ENCODE measurements around the gene WDR88.

WDR88 gene

DNA sequence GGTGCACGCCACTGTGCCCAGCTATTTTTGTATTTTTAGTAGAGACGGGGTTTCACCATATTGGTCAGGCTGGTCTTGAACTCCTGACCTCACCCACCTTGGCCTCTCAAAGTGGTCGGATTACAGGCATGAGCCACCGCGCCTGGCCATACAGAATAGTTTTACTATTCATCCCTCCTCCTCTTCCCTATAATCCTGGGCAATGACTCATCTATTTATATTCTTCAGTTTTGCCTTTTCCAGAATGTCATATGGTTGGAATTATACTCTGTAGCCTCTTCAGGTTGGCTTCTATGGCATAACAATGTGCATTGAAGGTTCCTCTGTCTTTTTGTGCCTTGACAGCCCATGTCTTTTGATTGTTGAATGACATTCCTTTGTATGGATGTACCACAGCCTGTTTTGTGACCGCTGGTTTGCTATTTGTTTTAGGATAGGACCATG lies 40.0 kb downstream of the WDR88 start:
- Histone ChIP-seq H3F3A (ENCODE audit: control insufficient read depth, insufficient read depth) (no peaks in the 10 kb centered on the region), H3K9me3 (ENCODE audit: control insufficient read depth, insufficient read depth, low read length) (no peaks in the 10 kb centered on the region), H3K27me3 (ENCODE audit: control insufficient read depth, low read length) (no peaks in the 10 kb centered on the region), H3K4me3 (ENCODE audit: low read length) (no peak overlapping the region), H3K4me1 (ENCODE audit: control insufficient read depth, low read length) (peaks cover 7% of the 10 kb centered on the region), H3K27ac (ENCODE audit: low read depth, low read length) (no peak overlapping the region), H4K20me1 (ENCODE audit: control insufficient read depth, insufficient read depth, low read depth, low read length) (no peaks in the 10 kb centered on the region), H3K79me2 (ENCODE audit: control insufficient read depth, low read length) (peaks cover 19% of the 10 kb centered on the region), H3K9me2 (replicated peaks; ENCODE audit: control insufficient read depth, low read length) (no peaks in the 10 kb centered on the region), H3K36me3 (ENCODE audit: control insufficient read depth, low read length) (peaks cover 5% of the 10 kb centered on the region; the same call in 1 of the 2 replicates), H3K4me2 (ENCODE audit: low read length) (no peak overlapping the region)
- TF ChIP-seq, protein P1, sequence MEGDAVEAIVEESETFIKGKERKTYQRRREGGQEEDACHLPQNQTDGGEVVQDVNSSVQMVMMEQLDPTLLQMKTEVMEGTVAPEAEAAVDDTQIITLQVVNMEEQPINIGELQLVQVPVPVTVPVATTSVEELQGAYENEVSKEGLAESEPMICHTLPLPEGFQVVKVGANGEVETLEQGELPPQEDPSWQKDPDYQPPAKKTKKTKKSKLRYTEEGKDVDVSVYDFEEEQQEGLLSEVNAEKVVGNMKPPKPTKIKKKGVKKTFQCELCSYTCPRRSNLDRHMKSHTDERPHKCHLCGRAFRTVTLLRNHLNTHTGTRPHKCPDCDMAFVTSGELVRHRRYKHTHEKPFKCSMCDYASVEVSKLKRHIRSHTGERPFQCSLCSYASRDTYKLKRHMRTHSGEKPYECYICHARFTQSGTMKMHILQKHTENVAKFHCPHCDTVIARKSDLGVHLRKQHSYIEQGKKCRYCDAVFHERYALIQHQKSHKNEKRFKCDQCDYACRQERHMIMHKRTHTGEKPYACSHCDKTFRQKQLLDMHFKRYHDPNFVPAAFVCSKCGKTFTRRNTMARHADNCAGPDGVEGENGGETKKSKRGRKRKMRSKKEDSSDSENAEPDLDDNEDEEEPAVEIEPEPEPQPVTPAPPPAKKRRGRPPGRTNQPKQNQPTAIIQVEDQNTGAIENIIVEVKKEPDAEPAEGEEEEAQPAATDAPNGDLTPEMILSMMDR (IDR thresholded peaks at IDR 0.05; ENCODE audit: low read depth, low read length, poor library complexity, severe bottlenecking), result no peak
- TF ChIP-seq EZH2phosphoT487 (IDR thresholded peaks at IDR 0.05; ENCODE audit: borderline replicate concordance, low read length), result no peak

- Histone ChIP-seq H3K4me3 (ENCODE audit: low read length) (no peak overlapping the region), H3K9me2 (replicated peaks; ENCODE audit: control insufficient read depth, low read length) (no peaks in the 10 kb centered on the region), H3K9me3 (ENCODE audit: control insufficient read depth, insufficient read depth, low read length) (no peaks in the 10 kb centered on the region), H3K36me3 (ENCODE audit: control insufficient read depth, low read length) (peaks cover 5% of the 10 kb centered on the region; the same call in 1 of the 2 replicates), H4K20me1 (ENCODE audit: control insufficient read depth, insufficient read depth, low read depth, low read length) (no peaks in the 10 kb centered on the region), H3K4me1 (ENCODE audit: control insufficient read depth, low read length) (peaks cover 16% of the 10 kb centered on the region), H3K27ac (ENCODE audit: low read depth, low read length) (no peak overlapping the region), H3F3A (ENCODE audit: control insufficient read depth, insufficient read depth) (peaks cover 6% of the 10 kb centered on the region; the same call in 1 of the 2 replicates), H3K4me2 (ENCODE audit: low read length) (peak overlapping the region; percentile 16; the same call in 1 of the 2 replicates), H3K79me2 (ENCODE audit: control insufficient read depth, low read length) (peaks cover 19% of the 10 kb centered on the region), H3K27me3 (ENCODE audit: control insufficient read depth, low read length) (no peaks in the 10 kb centered on the region)
- no peak for TF ChIP-seq EZH2phosphoT487 (IDR thresholded peaks at IDR 0.05; ENCODE audit: borderline replicate concordance, low read length)
- TF ChIP-seq, protein P1 (IDR thresholded peaks at IDR 0.05; ENCODE audit: low read depth, low read length, poor library complexity, severe bottlenecking), result no peak
These were observed 42.3 kb downstream of the WDR88 start for GRCh38 chr19:33174186-33174585.

DNA sequence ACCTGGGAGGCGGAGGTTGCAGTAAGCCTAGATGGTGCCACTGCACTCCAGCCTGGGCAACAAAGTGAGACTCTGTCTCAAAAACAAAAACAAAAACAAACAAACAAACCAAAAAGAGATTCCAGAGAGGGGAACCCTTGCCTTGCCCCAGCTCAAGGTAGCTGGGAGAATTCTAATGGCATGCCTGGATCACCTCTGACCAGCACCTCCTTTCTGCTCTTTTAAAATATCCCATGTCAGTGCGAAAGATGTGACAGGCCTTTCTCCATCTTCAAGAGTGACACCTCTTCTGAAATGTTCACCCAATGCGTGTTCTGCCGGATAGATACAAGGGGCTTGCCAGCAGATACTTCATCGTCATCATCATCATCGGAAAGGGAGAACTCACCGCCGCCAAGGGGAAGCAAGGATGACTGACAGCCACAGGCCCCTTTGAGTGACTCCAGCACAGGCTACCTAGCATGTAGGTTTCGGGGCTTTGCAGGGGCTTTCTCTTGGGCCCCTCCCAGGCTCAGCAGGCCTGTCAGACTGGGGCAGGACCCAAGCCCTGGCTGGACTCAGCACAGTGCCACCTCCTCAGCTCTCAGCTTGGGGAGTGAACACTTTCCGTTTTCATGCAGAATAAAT lies 43.4 kb downstream of the WDR88 start:
- Histone ChIP-seq H3F3A (ENCODE audit: control insufficient read depth, insufficient read depth) (peaks cover 6% of the 10 kb centered on the region; the same call in 1 of the 2 replicates), H3K27me3 (ENCODE audit: control insufficient read depth, low read length) (no peaks in the 10 kb centered on the region), H3K4me1 (ENCODE audit: control insufficient read depth, low read length) (peaks cover 16% of the 10 kb centered on the region), H3K9me3 (ENCODE audit: control insufficient read depth, insufficient read depth, low read length) (no peaks in the 10 kb centered on the region), H3K9me2 (replicated peaks; ENCODE audit: control insufficient read depth, low read length) (no peaks in the 10 kb centered on the region), H4K20me1 (ENCODE audit: control insufficient read depth, insufficient read depth, low read depth, low read length) (no peaks in the 10 kb centered on the region), H3K4me2 (ENCODE audit: low read length) (peak overlapping the region; percentile 85), H3K36me3 (ENCODE audit: control insufficient read depth, low read length) (peaks cover 5% of the 10 kb centered on the region; the same call in 1 of the 2 replicates), H3K27ac (ENCODE audit: low read depth, low read length) (no peak overlapping the region), H3K4me3 (ENCODE audit: low read length) (peak overlapping the region; percentile 86), H3K79me2 (ENCODE audit: control insufficient read depth, low read length) (peaks cover 19% of the 10 kb centered on the region)
- no peak for TF ChIP-seq EZH2phosphoT487 (IDR thresholded peaks at IDR 0.05; ENCODE audit: borderline replicate concordance, low read length)
- TF ChIP-seq, protein P1 (IDR thresholded peaks at IDR 0.05; ENCODE audit: low read depth, low read length, poor library complexity, severe bottlenecking), result no peak

Data from DOHH2 (cell line).